Common myeloid progenitor, CD34-positive (primary cell): Measurements from ENCODE around the gene NFIA.
A peak's percentile ranks its signal among the peaks of the same experiment; 100 is the strongest.

Source experiments
- CTCF ChIA-PET: fragments of 350-600 bp; sonication (Branson Sonifier 250); formaldehyde crosslinking; loops from one replicate; lab custom pipeline; 2021; ENCODE audit warnings: antibody characterized with exemption; lab: Charles Lee
- POLR2A ChIA-PET: fragments of 350-600 bp; sonication (Branson Sonifier 250); formaldehyde crosslinking; loops from one replicate; lab custom pipeline; 2021; ENCODE audit warnings: antibody characterized with exemption; lab: Charles Lee
- DNase-seq, 3 donors: peaks; one replicate each; pipeline versions ENCODE4 v3.0.0 to v3.0.0-alpha.2; 2013
- H3K27ac ChIP-seq, 2 experiments: 1 replicate in 1 of 2; 2 replicates in 1 of 2; pipeline ENCODE4 v1.7.0; 2013; ENCODE audit warnings: inconsistent platforms in 2 of 2, low read length in 2 of 2, mild to moderate bottlenecking in 2 of 2, low read depth in 1 of 2, moderate library complexity in 1 of 2; ENCODE audit not compliant: severe bottlenecking in 2 of 2, insufficient read depth in 1 of 2, poor library complexity in 1 of 2
- H3K27me3 ChIP-seq, 5 experiments: replicated peaks in 2 of 5; 1 replicate in 3 of 5; 2 replicates in 2 of 5; pipeline versions ENCODE4 v1.6.1 to v1.7.0; 2013; ENCODE audit warnings: low read length in 4 of 5, mild to moderate bottlenecking in 2 of 5, moderate library complexity in 2 of 5, inconsistent platforms in 1 of 5; ENCODE audit not compliant: insufficient read depth in 5 of 5, control insufficient read depth in 4 of 5
- H3K36me3 ChIP-seq, 4 experiments: 1 replicate in 2 of 4; 2 replicates in 2 of 4; pipeline versions ENCODE4 v1.6.1 to v1.7.0; 2013; ENCODE audit warnings: low read length in 3 of 4, control low read depth in 1 of 4, mild to moderate bottlenecking in 1 of 4; ENCODE audit not compliant: control insufficient read depth in 4 of 4, insufficient read depth in 4 of 4
- H3K4me1 ChIP-seq, 4 experiments: 1 replicate in 3 of 4; 2 replicates in 1 of 4; pipeline versions ENCODE4 v1.6.1 to v1.7.1; 2013; ENCODE audit warnings: low read length in 3 of 4, mild to moderate bottlenecking in 3 of 4, control low read depth in 1 of 4, inconsistent platforms in 1 of 4, moderate library complexity in 1 of 4; ENCODE audit not compliant: control insufficient read depth in 4 of 4, insufficient read depth in 4 of 4; ENCODE audit errors: control extremely low read depth in 1 of 4
- H3K4me3 ChIP-seq, 7 experiments: 1 replicate in 4 of 7; 2 replicates in 3 of 7; pipeline versions ENCODE4 v1.5.1 to v1.7.0; 2013; ENCODE audit warnings: mild to moderate bottlenecking in 7 of 7, low read length in 6 of 7, moderate library complexity in 6 of 7, inconsistent platforms in 2 of 7, low read depth in 2 of 7, control low read depth in 1 of 7; ENCODE audit not compliant: insufficient read depth in 4 of 7, control insufficient read depth in 1 of 7; ENCODE audit errors: extremely low read depth in 1 of 7
- H3K9me3 ChIP-seq, 5 experiments: 1 replicate in 4 of 5; 2 replicates in 1 of 5; pipeline versions ENCODE4 v1.6.1 to v1.7.1; 2013; ENCODE audit warnings: low read length in 4 of 5, mild to moderate bottlenecking in 2 of 5, inconsistent platforms in 1 of 5, low read depth in 1 of 5, moderate library complexity in 1 of 5; ENCODE audit not compliant: control insufficient read depth in 4 of 5, insufficient read depth in 2 of 5; ENCODE audit errors: control extremely low read depth in 1 of 5
- WGBS: methylation state at CpG from one replicate; pipeline ENCODE4 v1.1.5; 2013; ENCODE audit not compliant: insufficient coverage; 5-methylcytosine and 5-hydroxymethylcytosine counted together

Gene NFIA

GRCh38 chr1:61079296-61079897 lies 3.0 kb upstream of the NFIA start:
- peaks cover 24 to 71% (median 53%) of the 10 kb centered on the region in 4 experiments for H3K4me1 ChIP-seq
- H3K36me3 ChIP-seq: no peaks in the 10 kb centered on the region
- peaks cover 0 to 4% (median 0%) of the 10 kb centered on the region in 5 experiments for H3K27me3 ChIP-seq
- H3K27ac ChIP-seq: no peak overlapping the region
- CTCF ChIA-PET: interaction anchor here (1.3 to 4.6 kb wide), 3 partner anchors 22 to 30 kb away, joined by 4 to 36 read pairs (median 4); no protein-coding TSS in a partner anchor
- peak overlapping the region in 6 of 7 experiments; percentile 9 to 84 (median 49) for H3K4me3 ChIP-seq
- no peaks in the 10 kb centered on the region for H3K9me3 ChIP-seq
- POLR2A ChIA-PET: interaction anchor here (1.2 to 2.5 kb wide), 2 partner anchors 30 kb away, joined by 5 to 14 read pairs; no protein-coding TSS in a partner anchor
- peak in 1 of 3 donors; percentile 15 for DNase-seq
- WGBS: 43% methylated on average over 3 of the region's 5 CpGs

GRCh38 chr1:61079898-61080336 lies 2.4 kb upstream of the NFIA start:
- no peak overlapping the region for H3K27ac ChIP-seq
- POLR2A ChIA-PET: interaction anchor here (1.2 kb wide), 1 partner anchor 30 kb away, joined by 5 read pairs; no protein-coding TSS in a partner anchor
- peak overlapping the region; percentile 9 to 84 (median 46) for H3K4me3 ChIP-seq
- peaks cover 0 to 4% (median 0%) of the 10 kb centered on the region in 5 experiments for H3K27me3 ChIP-seq
- CTCF ChIA-PET: interaction anchor here (0.9 to 4.6 kb wide), 3 partner anchors 22 to 50 kb away, joined by 3 to 36 read pairs (median 4); no protein-coding TSS in a partner anchor
- WGBS: 0% methylated on average over 1 of the region's 14 CpGs
- peaks cover 24 to 71% (median 56%) of the 10 kb centered on the region in 4 experiments for H3K4me1 ChIP-seq
- peak; percentile 57 to 70 (median 65) for DNase-seq
- H3K36me3 ChIP-seq: no peaks in the 10 kb centered on the region
- H3K9me3 ChIP-seq: no peaks in the 10 kb centered on the region

GRCh38 chr1:61080413-61081143 lies 1.8 kb upstream of the NFIA start:
- WGBS: 0% methylated on average over 1 of the region's 7 CpGs
- no peaks in the 10 kb centered on the region for H3K9me3 ChIP-seq
- DNase-seq: peak in 1 of 3 donors; percentile 13
- no peaks in the 10 kb centered on the region for H3K36me3 ChIP-seq
- H3K4me1 ChIP-seq: peaks cover 24 to 71% (median 56%) of the 10 kb centered on the region in 4 experiments
- CTCF ChIA-PET: interaction anchor here (0.9 to 4.6 kb wide), 3 partner anchors 21 to 50 kb away, joined by 3 to 36 read pairs (median 4); no protein-coding TSS in a partner anchor
- POLR2A ChIA-PET: interaction anchor here (0.6 to 1.2 kb wide), 2 partner anchors 25 to 31 kb away, joined by 3 to 5 read pairs; no protein-coding TSS in a partner anchor
- H3K27me3 ChIP-seq: peaks cover 0 to 4% (median 0%) of the 10 kb centered on the region in 5 experiments
- peak overlapping the region in 4 of 7 experiments; percentile 9 to 84 (median 70) for H3K4me3 ChIP-seq
- H3K27ac ChIP-seq: no peak overlapping the region

GRCh38 chr1:61081144-61081685 lies 1.1 kb upstream of the NFIA start:
- Histone ChIP-seq H3K27ac (no peak overlapping the region), H3K4me3 (peak overlapping the region in 6 of 7 experiments; percentile 63 to 90 (median 84)), H3K36me3 (no peaks in the 10 kb centered on the region), H3K9me3 (no peaks in the 10 kb centered on the region), H3K4me1 (peaks cover 24 to 71% (median 54%) of the 10 kb centered on the region in 4 experiments), H3K27me3 (peaks cover 0 to 4% (median 0%) of the 10 kb centered on the region in 5 experiments)
- CTCF ChIA-PET: interaction anchor here (0.5 to 4.6 kb wide), 8 partner anchors 11 to 285 kb away, joined by 3 to 36 read pairs (median 4); no protein-coding TSS in a partner anchor
- WGBS: 9% methylated on average over 6 of the region's 8 CpGs
- POLR2A ChIA-PET: interaction anchor here (0.6 to 1.0 kb wide), 4 partner anchors 26 to 608 kb away, joined by 3 to 5 read pairs (median 4); no protein-coding TSS in a partner anchor
- DNase-seq: peak in 1 of 3 donors; percentile 4

GRCh38 chr1:61081686-61082310 lies 563 bp upstream of the NFIA start:
- peaks cover 21 to 65% (median 49%) of the 10 kb centered on the region in 4 experiments for H3K4me1 ChIP-seq
- H3K4me3 ChIP-seq: peak overlapping the region; percentile 50 to 90 (median 83)
- peak in 2 of 3 donors; percentile 62 to 72 for DNase-seq
- H3K36me3 ChIP-seq: no peaks in the 10 kb centered on the region
- no peaks in the 10 kb centered on the region for H3K9me3 ChIP-seq
- H3K27ac ChIP-seq: no peak overlapping the region
- peaks cover 0 to 4% (median 0%) of the 10 kb centered on the region in 5 experiments for H3K27me3 ChIP-seq
- ChIA-PET POLR2A (interaction anchor here (0.6 to 1.0 kb wide), 4 partner anchors 21 to 607 kb away, joined by 3 to 5 read pairs (median 4); no protein-coding TSS in a partner anchor), CTCF (interaction anchor here (0.5 to 4.6 kb wide), 12 partner anchors 7 to 284 kb away, joined by 3 to 36 read pairs (median 4); no protein-coding TSS in a partner anchor)
- 1% methylated on average over 18 of the region's 41 CpGs for WGBS
